HUES6 (cell line): ENCODE results near the gene MBNL3.

Experiments used
- H3K27ac ChIP-seq: 2 replicates; pipeline ENCODE4 v1.7.0; 2013; ENCODE audit warnings: low read depth, mild to moderate bottlenecking, low read length, inconsistent platforms
- H3K27me3 ChIP-seq: 2 replicates; pipeline ENCODE4 v1.6.1; 2013; ENCODE audit warnings: low read length; ENCODE audit not compliant: control insufficient read depth, insufficient read depth
- H3K36me3 ChIP-seq: 2 replicates; pipeline ENCODE4 v1.6.1; 2013; ENCODE audit warnings: low read length; ENCODE audit not compliant: control insufficient read depth, insufficient read depth
- H3K4me1 ChIP-seq: 2 replicates; pipeline ENCODE4 v1.6.1; 2013; ENCODE audit warnings: low read length; ENCODE audit not compliant: control insufficient read depth, insufficient read depth
- H3K4me3 ChIP-seq: 2 replicates; pipeline ENCODE4 v1.5.1; 2013; ENCODE audit warnings: low read depth, low read length
- H3K9ac ChIP-seq: one replicate; pipeline ENCODE4 v1.6.1; 2013; ENCODE audit warnings: mild to moderate bottlenecking, low read length
- H3K9me3 ChIP-seq: 2 replicates; pipeline ENCODE4 v1.6.1; 2013; ENCODE audit warnings: low read depth, low read length; ENCODE audit not compliant: control insufficient read depth, insufficient read depth

MBNL3 gene

DNA sequence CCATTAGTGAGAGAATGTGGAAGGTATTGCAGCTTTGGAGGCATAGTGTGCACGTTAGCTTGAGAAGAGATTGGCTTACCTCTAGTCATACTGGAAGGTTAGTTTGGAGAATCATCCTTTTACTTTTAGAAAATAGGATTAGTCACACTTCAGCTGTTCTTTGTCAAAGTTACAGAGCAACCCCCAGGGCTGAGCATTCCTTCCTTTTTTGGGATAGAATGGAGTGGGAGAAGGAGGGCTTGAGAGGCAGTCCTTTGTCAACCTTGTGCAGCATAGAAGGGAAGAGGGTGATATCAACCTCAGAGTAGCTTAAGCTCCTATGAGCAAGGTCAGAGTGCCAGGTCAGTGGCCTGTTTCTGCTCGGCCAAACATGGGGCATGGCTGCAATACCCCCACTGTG lies 8.6 kb upstream of the MBNL3 start:
- H3K9me3 ChIP-seq: no peaks in the 10 kb centered on the region

GRCh38 chrX:132493095-132493494 lies 4.3 kb upstream of the MBNL3 start:
- H3K27ac ChIP-seq: no peak overlapping the region
- H3K36me3 ChIP-seq: no peaks in the 10 kb centered on the region
- no peak overlapping the region for H3K9ac ChIP-seq
- no peaks in the 10 kb centered on the region for H3K9me3 ChIP-seq
- peaks cover 12% of the 10 kb centered on the region for H3K4me1 ChIP-seq
- H3K4me3 ChIP-seq: no peak overlapping the region
- H3K27me3 ChIP-seq: peaks cover 51% of the 10 kb centered on the region

More for the DNA sequence above, 8.6 kb upstream of the MBNL3 start:
- Histone ChIP-seq H3K4me3 (no peak overlapping the region), H3K27me3 (peaks cover 24% of the 10 kb centered on the region; the same call in 1 of the 2 replicates), H3K9ac (no peak overlapping the region), H3K4me1 (peaks cover 10% of the 10 kb centered on the region; the same call in 1 of the 2 replicates), H3K36me3 (no peaks in the 10 kb centered on the region), H3K27ac (no peak overlapping the region)

GRCh38 chrX:132491191-132491590 lies 2.4 kb upstream of the MBNL3 start:
- no peak overlapping the region for H3K9ac ChIP-seq
- H3K4me3 ChIP-seq: no peak overlapping the region
- peaks cover 6% of the 10 kb centered on the region for H3K4me1 ChIP-seq
- H3K36me3 ChIP-seq: no peaks in the 10 kb centered on the region
- no peaks in the 10 kb centered on the region for H3K9me3 ChIP-seq
- peaks cover 60% of the 10 kb centered on the region for H3K27me3 ChIP-seq
- H3K27ac ChIP-seq: no peak overlapping the region

DNA sequence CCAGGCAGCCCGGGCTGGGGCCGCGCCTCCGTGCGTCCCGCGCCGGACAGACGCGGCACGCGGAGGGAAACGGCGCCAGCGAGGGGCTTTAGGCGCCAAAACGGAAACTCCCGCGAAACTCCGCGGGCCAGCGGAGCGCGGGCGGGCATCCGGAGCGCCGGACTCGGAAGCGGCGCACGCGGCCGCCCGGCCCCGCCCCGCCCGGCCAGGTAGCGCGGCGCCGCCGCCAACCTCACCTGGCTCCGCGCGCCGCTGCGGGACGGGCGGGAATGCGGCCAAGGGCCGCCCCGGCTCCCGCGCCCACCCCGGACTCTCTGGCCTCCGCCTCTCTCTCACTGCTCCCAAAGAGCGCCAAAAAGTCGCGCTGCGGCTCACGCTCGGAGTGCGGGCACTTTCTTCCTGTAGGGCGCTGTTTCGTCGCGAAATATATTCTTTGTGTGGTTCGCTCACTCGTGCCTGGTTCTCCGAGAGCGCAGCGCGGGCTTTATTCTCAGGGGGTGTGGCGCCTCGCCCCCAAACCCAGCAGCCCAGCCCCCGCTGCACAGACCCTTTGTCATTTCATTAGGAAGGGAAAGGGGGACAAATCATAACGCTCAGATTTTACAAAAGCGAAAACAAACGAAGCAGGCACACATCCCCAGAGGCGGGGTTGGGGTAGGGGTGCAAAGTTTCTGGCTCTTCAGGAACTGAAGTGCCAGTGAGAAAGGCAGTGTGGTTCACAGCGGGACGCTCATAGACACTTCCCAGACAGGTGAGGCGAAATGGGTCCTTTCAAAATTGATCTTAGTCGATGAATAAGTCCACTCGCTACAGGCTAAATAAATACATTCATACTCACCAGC lies 961 bp upstream of the MBNL3 start:
- Histone ChIP-seq H3K4me1 (peaks cover 6% of the 10 kb centered on the region), H3K27me3 (peaks cover 69% of the 10 kb centered on the region), H3K27ac (no peak overlapping the region), H3K9ac (peak overlapping the region; percentile 76), H3K9me3 (no peaks in the 10 kb centered on the region), H3K4me3 (peak overlapping the region; percentile 81), H3K36me3 (no peaks in the 10 kb centered on the region)

DNA sequence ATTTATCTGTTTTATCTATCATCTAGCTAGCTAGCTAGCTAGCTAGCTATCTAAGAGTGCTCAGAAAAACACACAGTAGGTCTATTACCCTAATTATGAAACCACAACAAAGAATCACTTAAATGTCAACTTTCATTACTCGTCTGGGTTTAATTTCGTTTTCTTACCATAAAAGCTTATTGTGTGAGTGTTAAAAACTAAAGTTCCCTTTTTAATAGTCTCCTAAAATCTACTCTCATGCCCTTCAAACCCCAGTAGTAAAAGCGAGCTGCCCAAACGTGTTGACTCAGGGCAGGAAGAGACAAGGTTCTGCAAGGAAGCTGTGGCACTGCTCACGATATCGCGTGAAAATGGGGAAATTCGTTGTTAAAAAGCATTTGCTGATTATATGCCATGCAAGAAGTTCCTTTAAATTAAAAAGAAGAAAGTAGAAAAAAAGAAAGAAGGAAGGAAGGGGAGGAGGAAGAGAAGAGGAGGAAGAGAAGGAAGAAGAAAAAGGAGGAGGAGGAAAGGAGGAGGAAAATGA lies 595 bp downstream of the MBNL3 start:
- H3K9ac ChIP-seq: peak overlapping the region; percentile 76

DNA sequence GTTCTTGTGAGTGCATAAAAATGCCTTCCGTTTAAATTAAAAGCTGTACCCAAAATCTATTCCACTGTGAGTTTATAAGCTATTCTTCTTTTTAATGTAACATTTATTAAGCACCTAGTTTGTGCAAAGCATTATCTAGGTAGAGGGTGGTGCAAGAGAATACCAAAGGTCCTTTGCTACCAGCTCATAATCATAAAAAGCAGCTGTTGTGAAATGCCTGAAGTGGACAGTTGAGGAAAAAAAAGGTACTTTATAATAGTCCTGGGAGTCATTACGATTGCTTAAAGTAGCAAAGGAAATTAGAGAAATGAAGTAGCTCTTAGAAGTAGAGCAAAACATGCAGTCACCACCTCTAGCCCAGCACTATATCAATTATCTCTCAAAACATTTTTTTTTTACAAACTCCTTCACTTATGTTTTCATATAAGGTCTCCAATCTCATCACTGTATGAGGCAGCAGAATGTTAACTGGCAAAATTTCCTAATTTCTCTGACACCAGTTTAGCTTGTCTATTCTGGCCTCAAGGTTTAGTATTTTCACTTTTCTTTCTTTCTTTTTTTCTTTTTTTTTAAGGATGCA lies 2.1 kb downstream of the MBNL3 start:
- H3K9me3 ChIP-seq: no peaks in the 10 kb centered on the region
- H3K4me1 ChIP-seq: peaks cover 34% of the 10 kb centered on the region
- no peak overlapping the region for H3K4me3 ChIP-seq
- H3K9ac ChIP-seq: no peak overlapping the region
- no peak overlapping the region for H3K27ac ChIP-seq
- peaks cover 59% of the 10 kb centered on the region for H3K27me3 ChIP-seq
- H3K36me3 ChIP-seq: no peaks in the 10 kb centered on the region

More for the DNA sequence above, 595 bp downstream of the MBNL3 start:
- peaks cover 21% of the 10 kb centered on the region for H3K4me1 ChIP-seq
- peaks cover 69% of the 10 kb centered on the region for H3K27me3 ChIP-seq
- H3K4me3 ChIP-seq: peak overlapping the region; percentile 81
- no peaks in the 10 kb centered on the region for H3K9me3 ChIP-seq
- H3K36me3 ChIP-seq: no peaks in the 10 kb centered on the region
- H3K27ac ChIP-seq: no peak overlapping the region

DNA sequence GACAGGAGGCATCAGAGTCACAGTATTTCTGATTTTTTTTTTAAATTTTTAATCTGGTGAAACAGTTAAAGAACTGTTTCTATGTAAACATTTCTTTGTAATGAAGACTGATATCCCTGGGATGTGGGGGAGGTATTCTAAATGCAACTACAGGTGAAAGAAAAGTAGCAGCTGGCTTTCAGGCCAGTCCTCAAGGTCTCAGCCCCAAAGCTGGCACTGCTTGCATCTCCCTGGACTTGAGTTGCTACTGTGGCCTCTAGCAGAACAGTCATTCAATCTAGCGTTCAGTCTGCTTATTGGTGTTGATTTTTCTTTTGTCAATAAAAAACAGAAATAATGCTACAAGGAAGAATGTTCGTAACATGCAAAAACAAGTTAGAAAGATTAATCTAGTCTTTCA lies 4.9 kb downstream of the MBNL3 start:
- no peaks in the 10 kb centered on the region for H3K9me3 ChIP-seq
- peaks cover 49% of the 10 kb centered on the region for H3K4me1 ChIP-seq
- H3K27ac ChIP-seq: no peak overlapping the region
- H3K27me3 ChIP-seq: peaks cover 35% of the 10 kb centered on the region
- H3K9ac ChIP-seq: no peak overlapping the region
- H3K36me3 ChIP-seq: no peaks in the 10 kb centered on the region
- no peak overlapping the region for H3K4me3 ChIP-seq

- Histone ChIP-seq H3K9me3 (no peaks in the 10 kb centered on the region), H3K27ac (no peak overlapping the region), H3K27me3 (peaks cover 30% of the 10 kb centered on the region), H3K36me3 (no peaks in the 10 kb centered on the region), H3K4me3 (no peak overlapping the region), H3K4me1 (peaks cover 49% of the 10 kb centered on the region), H3K9ac (no peak overlapping the region)
These were observed 5.3 kb downstream of the MBNL3 start for GRCh38 chrX:132483488-132483887.

- Histone ChIP-seq H3K4me3 (no peak overlapping the region), H3K9ac (no peak overlapping the region)
These were observed 6.2 kb downstream of the MBNL3 start for GRCh38 chrX:132482632-132483031.

DNA sequence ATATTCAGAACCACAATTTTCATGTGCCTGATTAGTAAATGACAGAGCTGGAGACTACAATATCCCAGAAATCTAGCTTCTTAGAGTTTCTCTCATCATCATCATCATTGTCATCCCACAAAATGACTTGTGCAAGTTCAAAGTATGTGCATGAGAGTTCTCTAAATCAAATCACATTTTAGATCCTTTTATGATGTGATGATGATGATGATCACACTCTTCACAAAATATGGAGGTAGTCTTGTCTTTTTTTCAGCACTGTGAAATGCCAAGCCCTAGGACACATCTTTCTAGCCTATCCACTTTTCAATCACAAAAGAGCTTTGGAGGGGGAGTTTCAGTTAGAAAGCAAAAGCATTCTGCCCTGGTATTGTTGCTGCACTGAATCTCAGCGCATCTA lies 7.4 kb downstream of the MBNL3 start:
- Histone ChIP-seq H3K9ac (no peak overlapping the region), H3K27ac (no peak overlapping the region), H3K4me3 (no peak overlapping the region), H3K9me3 (no peaks in the 10 kb centered on the region), H3K4me1 (peaks cover 49% of the 10 kb centered on the region), H3K36me3 (no peaks in the 10 kb centered on the region), H3K27me3 (peaks cover 11% of the 10 kb centered on the region; the same call in 1 of the 2 replicates)

More at GRCh38 chrX:132482632-132483031, 6.2 kb downstream of the MBNL3 start:
- peaks cover 49% of the 10 kb centered on the region for H3K4me1 ChIP-seq
- H3K27ac ChIP-seq: no peak overlapping the region
- H3K36me3 ChIP-seq: no peaks in the 10 kb centered on the region
- H3K27me3 ChIP-seq: peaks cover 22% of the 10 kb centered on the region; the same call in 1 of the 2 replicates
- H3K9me3 ChIP-seq: no peaks in the 10 kb centered on the region

- no peak overlapping the region for H3K27ac ChIP-seq
- H3K9ac ChIP-seq: no peak overlapping the region
- no peaks in the 10 kb centered on the region for H3K9me3 ChIP-seq
- H3K27me3 ChIP-seq: peaks cover 6% of the 10 kb centered on the region; the same call in 1 of the 2 replicates
- H3K36me3 ChIP-seq: no peaks in the 10 kb centered on the region
- peaks cover 49% of the 10 kb centered on the region for H3K4me1 ChIP-seq
- H3K4me3 ChIP-seq: no peak overlapping the region
These were observed 8.1 kb downstream of the MBNL3 start for GRCh38 chrX:132480581-132481203.
